Measurements from ENCODE around the gene TMEFF2. TPM values are rescaled to one million over a fixed set of nuclear protein-coding genes. Genes with fewer than 3 reads are reported as not detected.

TMEFF2 gene
- total RNA-seq, 2 donors from 2014 or later, result 0.24 to 0.37 TPM

DNA sequence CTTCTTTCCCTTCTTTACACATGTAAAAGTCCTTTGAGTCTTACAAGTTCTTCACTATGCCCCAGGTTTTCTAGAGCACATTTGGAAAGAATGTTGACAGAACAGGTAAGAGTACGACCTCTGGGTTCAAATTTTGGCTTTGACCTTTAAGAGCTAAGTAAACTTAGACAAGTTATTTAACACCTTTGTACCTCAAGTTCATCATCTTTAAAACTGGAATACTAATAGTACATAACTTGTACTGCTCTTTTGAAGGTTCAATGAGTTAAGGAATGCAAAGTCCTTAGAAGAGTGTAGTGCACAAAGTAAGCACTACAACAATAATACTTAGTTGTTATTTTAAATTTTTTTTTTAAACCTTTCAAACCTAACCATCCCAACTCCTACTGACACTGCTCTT, 156.6 kb downstream of the TMEFF2 start:
- no peak overlapping the region for H3K27ac ChIP-seq
- TF ChIP-seq, protein P1, sequence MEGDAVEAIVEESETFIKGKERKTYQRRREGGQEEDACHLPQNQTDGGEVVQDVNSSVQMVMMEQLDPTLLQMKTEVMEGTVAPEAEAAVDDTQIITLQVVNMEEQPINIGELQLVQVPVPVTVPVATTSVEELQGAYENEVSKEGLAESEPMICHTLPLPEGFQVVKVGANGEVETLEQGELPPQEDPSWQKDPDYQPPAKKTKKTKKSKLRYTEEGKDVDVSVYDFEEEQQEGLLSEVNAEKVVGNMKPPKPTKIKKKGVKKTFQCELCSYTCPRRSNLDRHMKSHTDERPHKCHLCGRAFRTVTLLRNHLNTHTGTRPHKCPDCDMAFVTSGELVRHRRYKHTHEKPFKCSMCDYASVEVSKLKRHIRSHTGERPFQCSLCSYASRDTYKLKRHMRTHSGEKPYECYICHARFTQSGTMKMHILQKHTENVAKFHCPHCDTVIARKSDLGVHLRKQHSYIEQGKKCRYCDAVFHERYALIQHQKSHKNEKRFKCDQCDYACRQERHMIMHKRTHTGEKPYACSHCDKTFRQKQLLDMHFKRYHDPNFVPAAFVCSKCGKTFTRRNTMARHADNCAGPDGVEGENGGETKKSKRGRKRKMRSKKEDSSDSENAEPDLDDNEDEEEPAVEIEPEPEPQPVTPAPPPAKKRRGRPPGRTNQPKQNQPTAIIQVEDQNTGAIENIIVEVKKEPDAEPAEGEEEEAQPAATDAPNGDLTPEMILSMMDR (IDR thresholded peaks at IDR 0.05), result no peak
- H3K9me3 ChIP-seq, result no peaks in the 10 kb centered on the region
- H3K4me3 ChIP-seq, result no peak overlapping the region
- intact Hi-C loops (cut with DNase I), result no loop called here
- no peak overlapping the region for H3K9ac ChIP-seq (ENCODE audit: low read depth in 2 of 2, low read length in 2 of 2)
- H3K4me1 ChIP-seq, result no peaks in the 10 kb centered on the region
- no peak for DNase-seq
- no peaks in the 10 kb centered on the region for H3K36me3 ChIP-seq
- H3K27me3 ChIP-seq, result no peaks in the 10 kb centered on the region

- Histone ChIP-seq H3K4me1 (no peaks in the 10 kb centered on the region), H3K9ac (ENCODE audit: low read depth in 2 of 2, low read length in 2 of 2) (no peak overlapping the region), H3K4me3 (no peak overlapping the region), H3K9me3 (no peaks in the 10 kb centered on the region), H3K36me3 (no peaks in the 10 kb centered on the region), H3K27ac (no peak overlapping the region), H3K27me3 (no peaks in the 10 kb centered on the region)
- intact Hi-C loops (cut with DNase I), result no loop called here
- TF ChIP-seq, protein P1 (IDR thresholded peaks at IDR 0.05), result no peak
- DNase-seq, result no peak
Observed at GRCh38 chr2:192035731-192036442, 158.8 kb downstream of the TMEFF2 start.

DNA sequence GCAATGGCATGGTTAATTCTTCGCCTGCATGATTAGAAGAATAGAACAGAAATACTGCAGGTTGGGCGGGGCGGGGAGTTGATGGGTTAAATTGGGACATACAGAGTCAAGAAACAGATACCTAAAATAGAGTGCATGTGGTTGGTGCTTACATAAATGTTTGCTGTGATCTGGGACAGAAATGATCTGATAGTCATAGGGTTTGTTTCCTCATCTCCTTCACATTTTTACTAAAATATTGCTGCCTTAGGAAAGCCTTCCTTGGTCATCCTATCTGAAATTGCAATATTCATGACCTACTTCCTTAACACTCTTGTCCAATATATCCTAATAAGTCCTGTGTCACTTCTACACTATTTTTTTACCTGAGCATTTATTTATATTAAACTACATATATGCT, 163.9 kb downstream of the TMEFF2 start:
- H3K4me1 ChIP-seq, result no peaks in the 10 kb centered on the region
- DNase-seq, result no peak
- no peak overlapping the region for H3K9ac ChIP-seq (ENCODE audit: low read depth in 2 of 2, low read length in 2 of 2)
- TF ChIP-seq, protein P1 (IDR thresholded peaks at IDR 0.05), result no peak
- H3K4me3 ChIP-seq, result no peak overlapping the region
- no peaks in the 10 kb centered on the region for H3K36me3 ChIP-seq
- H3K27me3 ChIP-seq, result no peaks in the 10 kb centered on the region
- no peak overlapping the region for H3K27ac ChIP-seq
- no peaks in the 10 kb centered on the region for H3K9me3 ChIP-seq
- intact Hi-C loops (cut with DNase I), result no loop called here

- H3K36me3 ChIP-seq, result no peaks in the 10 kb centered on the region
- H3K27me3 ChIP-seq, result no peaks in the 10 kb centered on the region
- H3K27ac ChIP-seq, result no peak overlapping the region
- H3K4me1 ChIP-seq, result no peaks in the 10 kb centered on the region
- no peak overlapping the region for H3K4me3 ChIP-seq
- DNase-seq, result no peak
- no peaks in the 10 kb centered on the region for H3K9me3 ChIP-seq
- TF ChIP-seq, protein P1 (IDR thresholded peaks at IDR 0.05), result no peak
- no peak overlapping the region for H3K9ac ChIP-seq (ENCODE audit: low read depth in 2 of 2, low read length in 2 of 2)
- intact Hi-C loops (cut with DNase I), result no loop called here
Observed at GRCh38 chr2:192030289-192030688, 164.4 kb downstream of the TMEFF2 start.

DNA sequence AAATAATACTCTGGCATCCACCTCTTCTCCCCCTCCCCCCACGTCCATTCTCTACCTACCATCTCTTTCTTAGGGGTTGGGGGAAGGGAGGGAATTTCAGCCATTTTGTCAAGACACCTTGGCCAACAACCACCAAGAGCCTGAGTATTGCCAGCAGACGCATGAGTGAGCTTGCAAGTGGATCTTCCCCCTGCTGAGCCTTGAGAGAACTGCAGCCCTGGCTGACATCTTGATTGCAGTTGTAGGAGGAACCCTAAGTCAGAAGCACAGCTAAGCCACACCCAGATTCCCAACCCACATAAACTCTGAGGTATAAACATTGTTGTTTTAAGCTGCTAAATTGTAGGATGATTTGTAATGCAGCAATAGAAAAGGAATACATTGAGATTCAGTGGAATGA, 165.6 kb downstream of the TMEFF2 start:
- Histone ChIP-seq H3K4me1 (no peaks in the 10 kb centered on the region), H3K9ac (ENCODE audit: low read depth in 2 of 2, low read length in 2 of 2) (no peak overlapping the region), H3K4me3 (no peak overlapping the region), H3K36me3 (no peaks in the 10 kb centered on the region), H3K27me3 (no peaks in the 10 kb centered on the region), H3K27ac (no peak overlapping the region), H3K9me3 (no peaks in the 10 kb centered on the region)
- TF ChIP-seq, protein P1 (IDR thresholded peaks at IDR 0.05), result no peak
- no peak for DNase-seq
- intact Hi-C loops (cut with DNase I), result no loop called here

Measured in colonic mucosa (tissue), 4 donors.